Measurements from ENCODE around the gene CPVL. TPM values are rescaled to one million over a fixed set of nuclear protein-coding genes. Genes with fewer than 3 reads are reported as not detected.

The CPVL gene
- total and polyA plus RNA-seq, 4 donors, result 16.6 to 34.8 (median 17.6) TPM

- TF ChIP-seq CTCF (IDR thresholded peaks at IDR 0.05; ENCODE audit: control extremely low read depth, extremely low read depth), result no peak
- peak overlapping the region in 1 of 2 donors; percentile 35 for H3K27ac ChIP-seq (ENCODE audit: low read depth in 1 of 2, low read length in 1 of 2)
- no peaks in the 10 kb centered on the region for H3K9me3 ChIP-seq (ENCODE audit: control insufficient read depth in 4 of 4, insufficient read depth in 3 of 4, low read length in 3 of 4)
- H3K27me3 ChIP-seq (ENCODE audit: control insufficient read depth in 3 of 3, insufficient read depth in 3 of 3, low read length in 2 of 3), result peaks cover 0 to 28% (median 18%) of the 10 kb centered on the region in 3 donors
- 77 to 81% methylated on average over 4 of the region's 4 CpGs for WGBS, 2 donors
- DNase-seq (no peak), ATAC-seq (ENCODE audit: insufficient read depth, low FRiP score) (no peak)
- H3K4me3 ChIP-seq, result no peak overlapping the region
- H3K4me1 ChIP-seq (ENCODE audit: control insufficient read depth in 5 of 5, insufficient read depth in 5 of 5, low read length in 5 of 5), result peaks cover 0 to 9% (median 0%) of the 10 kb centered on the region in 5 donors
- H3K36me3 ChIP-seq (ENCODE audit: control insufficient read depth in 4 of 4, insufficient read depth in 4 of 4, low read length in 4 of 4), result no peaks in the 10 kb centered on the region
- no peak overlapping the region for H3K9ac ChIP-seq (ENCODE audit: insufficient read depth in 1 of 2, low read length in 2 of 2)
Measured at GRCh38 chr7:29139796-29140195, 6.5 kb downstream of the CPVL start.

- peak overlapping the region in 1 of 2 donors; percentile 17 for H3K27ac ChIP-seq (ENCODE audit: low read depth in 1 of 2, low read length in 1 of 2)
- H3K4me1 ChIP-seq (ENCODE audit: control insufficient read depth in 5 of 5, insufficient read depth in 5 of 5, low read length in 5 of 5), result peaks cover 0 to 9% (median 0%) of the 10 kb centered on the region in 5 donors
- H3K4me3 ChIP-seq, result no peak overlapping the region
- H3K36me3 ChIP-seq (ENCODE audit: control insufficient read depth in 4 of 4, insufficient read depth in 4 of 4, low read length in 4 of 4), result no peaks in the 10 kb centered on the region
- no peak for TF ChIP-seq CTCF (IDR thresholded peaks at IDR 0.05; ENCODE audit: control extremely low read depth, extremely low read depth)
- WGBS, 2 donors, result 84 to 93% methylated on average over 2 of the region's 2 CpGs
- DNase-seq, result no peak
- no peaks in the 10 kb centered on the region for H3K9me3 ChIP-seq (ENCODE audit: control insufficient read depth in 4 of 4, insufficient read depth in 3 of 4, low read length in 3 of 4)
- H3K9ac ChIP-seq (ENCODE audit: insufficient read depth in 1 of 2, low read length in 2 of 2), result no peak overlapping the region
- ATAC-seq (ENCODE audit: insufficient read depth, low FRiP score), result no peak
- H3K27me3 ChIP-seq (ENCODE audit: control insufficient read depth in 3 of 3, insufficient read depth in 3 of 3, low read length in 2 of 3), result peaks cover 0 to 22% (median 12%) of the 10 kb centered on the region in 3 donors
Measured at GRCh38 chr7:29139191-29139590, 7.1 kb downstream of the CPVL start.

GRCh38 chr7:29138588-29138987, 7.7 kb downstream of the CPVL start:
- Histone ChIP-seq H3K4me1 (ENCODE audit: control insufficient read depth in 5 of 5, insufficient read depth in 5 of 5, low read length in 5 of 5) (peaks cover 0 to 9% (median 0%) of the 10 kb centered on the region in 5 donors), H3K9ac (ENCODE audit: insufficient read depth in 1 of 2, low read length in 2 of 2) (no peak overlapping the region), H3K27ac (ENCODE audit: low read depth in 1 of 2, low read length in 1 of 2) (no peak overlapping the region), H3K36me3 (ENCODE audit: control insufficient read depth in 4 of 4, insufficient read depth in 4 of 4, low read length in 4 of 4) (no peaks in the 10 kb centered on the region), H3K4me3 (no peak overlapping the region), H3K27me3 (ENCODE audit: control insufficient read depth in 3 of 3, insufficient read depth in 3 of 3, low read length in 2 of 3) (peaks cover 0 to 18% (median 6%) of the 10 kb centered on the region in 3 donors), H3K9me3 (ENCODE audit: control insufficient read depth in 4 of 4, insufficient read depth in 3 of 4, low read length in 3 of 4) (no peaks in the 10 kb centered on the region)
- TF ChIP-seq CTCF (IDR thresholded peaks at IDR 0.05; ENCODE audit: control extremely low read depth, extremely low read depth), result no peak
- WGBS, 2 donors, result 58 to 65% methylated on average over 4 of the region's 4 CpGs
- DNase-seq, result no peak
- ATAC-seq (ENCODE audit: insufficient read depth, low FRiP score), result no peak

GRCh38 chr7:29135846-29136245, 10.5 kb downstream of the CPVL start:
- no peak overlapping the region for H3K9ac ChIP-seq (ENCODE audit: insufficient read depth in 1 of 2, low read length in 2 of 2)
- no peak for TF ChIP-seq CTCF (IDR thresholded peaks at IDR 0.05; ENCODE audit: control extremely low read depth, extremely low read depth)
- peaks cover 0 to 7% (median 0%) of the 10 kb centered on the region in 5 donors for H3K4me1 ChIP-seq (ENCODE audit: control insufficient read depth in 5 of 5, insufficient read depth in 5 of 5, low read length in 5 of 5)
- no peak overlapping the region for H3K4me3 ChIP-seq
- WGBS, 2 donors, result 77 to 90% methylated on average over 1 of the region's 1 CpG
- ATAC-seq (ENCODE audit: insufficient read depth, low FRiP score), result no peak
- no peaks in the 10 kb centered on the region for H3K36me3 ChIP-seq (ENCODE audit: control insufficient read depth in 4 of 4, insufficient read depth in 4 of 4, low read length in 4 of 4)
- DNase-seq, result no peak
- no peaks in the 10 kb centered on the region for H3K9me3 ChIP-seq (ENCODE audit: control insufficient read depth in 4 of 4, insufficient read depth in 3 of 4, low read length in 3 of 4)
- peaks cover 0 to 11% (median 3%) of the 10 kb centered on the region in 3 donors for H3K27me3 ChIP-seq (ENCODE audit: control insufficient read depth in 3 of 3, insufficient read depth in 3 of 3, low read length in 2 of 3)
- H3K27ac ChIP-seq (ENCODE audit: low read depth in 1 of 2, low read length in 1 of 2), result no peak overlapping the region

All from lung (tissue), 12 donors.